ENCODE data around the gene ARPC4.

The ARPC4 gene

GRCh38 chr3:9781978-9782603 is 10.8 kb upstream of the ARPC4 start:
- no peaks in the 10 kb centered on the region for H3K27me3 ChIP-seq (ENCODE audit: control insufficient read depth, insufficient read depth, low read length)
- H3K9me3 ChIP-seq (ENCODE audit: control insufficient read depth, insufficient read depth, low read depth, low read length): no peaks in the 10 kb centered on the region
- H3K4me3 ChIP-seq (ENCODE audit: low read depth, low read length): no peak overlapping the region
- no peak overlapping the region for H3K9ac ChIP-seq (ENCODE audit: low read length)
- no peak overlapping the region for H3K27ac ChIP-seq (ENCODE audit: low read depth, low read length)
- no peaks in the 10 kb centered on the region for H3K4me1 ChIP-seq (ENCODE audit: control insufficient read depth, insufficient read depth, low read length)
- H3K36me3 ChIP-seq (ENCODE audit: control insufficient read depth, insufficient read depth, low read length): peaks cover 60% of the 10 kb centered on the region

GRCh38 chr3:9782770-9783169 is 10.1 kb upstream of the ARPC4 start:
- no peaks in the 10 kb centered on the region for H3K4me1 ChIP-seq (ENCODE audit: control insufficient read depth, insufficient read depth, low read length)
- H3K9ac ChIP-seq (ENCODE audit: low read length): no peak overlapping the region
- H3K27me3 ChIP-seq (ENCODE audit: control insufficient read depth, insufficient read depth, low read length): no peaks in the 10 kb centered on the region
- no peaks in the 10 kb centered on the region for H3K9me3 ChIP-seq (ENCODE audit: control insufficient read depth, insufficient read depth, low read depth, low read length)
- H3K4me3 ChIP-seq (ENCODE audit: low read depth, low read length): no peak overlapping the region
- H3K27ac ChIP-seq (ENCODE audit: low read depth, low read length): no peak overlapping the region
- H3K36me3 ChIP-seq (ENCODE audit: control insufficient read depth, insufficient read depth, low read length): peaks cover 66% of the 10 kb centered on the region

GRCh38 chr3:9783954-9784353 is 8.9 kb upstream of the ARPC4 start:
- Histone ChIP-seq H3K27ac (ENCODE audit: low read depth, low read length) (no peak overlapping the region), H3K9ac (ENCODE audit: low read length) (no peak overlapping the region), H3K9me3 (ENCODE audit: control insufficient read depth, insufficient read depth, low read depth, low read length) (no peaks in the 10 kb centered on the region), H3K27me3 (ENCODE audit: control insufficient read depth, insufficient read depth, low read length) (no peaks in the 10 kb centered on the region), H3K36me3 (ENCODE audit: control insufficient read depth, insufficient read depth, low read length) (peaks cover 68% of the 10 kb centered on the region), H3K4me3 (ENCODE audit: low read depth, low read length) (no peak overlapping the region), H3K4me1 (ENCODE audit: control insufficient read depth, insufficient read depth, low read length) (no peaks in the 10 kb centered on the region)

GRCh38 chr3:9784965-9785364 is 7.9 kb upstream of the ARPC4 start:
- H3K36me3 ChIP-seq (ENCODE audit: control insufficient read depth, insufficient read depth, low read length): peaks cover 77% of the 10 kb centered on the region

GRCh38 chr3:9785602-9786001 is 7.3 kb upstream of the ARPC4 start:
- H3K27ac ChIP-seq (ENCODE audit: low read depth, low read length): no peak overlapping the region
- no peaks in the 10 kb centered on the region for H3K4me1 ChIP-seq (ENCODE audit: control insufficient read depth, insufficient read depth, low read length)
- peaks cover 77% of the 10 kb centered on the region for H3K36me3 ChIP-seq (ENCODE audit: control insufficient read depth, insufficient read depth, low read length)
- H3K4me3 ChIP-seq (ENCODE audit: low read depth, low read length): no peak overlapping the region
- H3K27me3 ChIP-seq (ENCODE audit: control insufficient read depth, insufficient read depth, low read length): no peaks in the 10 kb centered on the region
- no peaks in the 10 kb centered on the region for H3K9me3 ChIP-seq (ENCODE audit: control insufficient read depth, insufficient read depth, low read depth, low read length)
- H3K9ac ChIP-seq (ENCODE audit: low read length): no peak overlapping the region

More at GRCh38 chr3:9784965-9785364, 7.9 kb upstream of the ARPC4 start:
- no peak overlapping the region for H3K9ac ChIP-seq (ENCODE audit: low read length)
- no peaks in the 10 kb centered on the region for H3K4me1 ChIP-seq (ENCODE audit: control insufficient read depth, insufficient read depth, low read length)
- no peak overlapping the region for H3K27ac ChIP-seq (ENCODE audit: low read depth, low read length)
- H3K9me3 ChIP-seq (ENCODE audit: control insufficient read depth, insufficient read depth, low read depth, low read length): no peaks in the 10 kb centered on the region
- H3K27me3 ChIP-seq (ENCODE audit: control insufficient read depth, insufficient read depth, low read length): no peaks in the 10 kb centered on the region
- H3K4me3 ChIP-seq (ENCODE audit: low read depth, low read length): no peak overlapping the region

- Histone ChIP-seq H3K4me3 (ENCODE audit: low read depth, low read length) (no peak overlapping the region), H3K9me3 (ENCODE audit: control insufficient read depth, insufficient read depth, low read depth, low read length) (no peaks in the 10 kb centered on the region), H3K36me3 (ENCODE audit: control insufficient read depth, insufficient read depth, low read length) (peaks cover 75% of the 10 kb centered on the region), H3K9ac (ENCODE audit: low read length) (no peak overlapping the region), H3K27me3 (ENCODE audit: control insufficient read depth, insufficient read depth, low read length) (no peaks in the 10 kb centered on the region), H3K4me1 (ENCODE audit: control insufficient read depth, insufficient read depth, low read length) (no peaks in the 10 kb centered on the region), H3K27ac (ENCODE audit: low read depth, low read length) (no peak overlapping the region)
Measured at GRCh38 chr3:9786209-9786739, 6.6 kb upstream of the ARPC4 start.

GRCh38 chr3:9786825-9787669 is 5.8 kb upstream of the ARPC4 start:
- Histone ChIP-seq H3K27ac (ENCODE audit: low read depth, low read length) (no peak overlapping the region), H3K36me3 (ENCODE audit: control insufficient read depth, insufficient read depth, low read length) (peaks cover 67% of the 10 kb centered on the region), H3K9me3 (ENCODE audit: control insufficient read depth, insufficient read depth, low read depth, low read length) (no peaks in the 10 kb centered on the region), H3K4me1 (ENCODE audit: control insufficient read depth, insufficient read depth, low read length) (0 out of 2 replicates have a peak, but pooled peaks cover 3% of the 10 kb centered on the region), H3K9ac (ENCODE audit: low read length) (no peak overlapping the region), H3K4me3 (ENCODE audit: low read depth, low read length) (no peak overlapping the region), H3K27me3 (ENCODE audit: control insufficient read depth, insufficient read depth, low read length) (no peaks in the 10 kb centered on the region)

- H3K4me3 ChIP-seq (ENCODE audit: low read depth, low read length): no peak overlapping the region
- peaks cover 61% of the 10 kb centered on the region for H3K36me3 ChIP-seq (ENCODE audit: control insufficient read depth, insufficient read depth, low read length)
- H3K4me1 ChIP-seq (ENCODE audit: control insufficient read depth, insufficient read depth, low read length): 0 out of 2 replicates have a peak, but pooled peaks cover 3% of the 10 kb centered on the region
- no peaks in the 10 kb centered on the region for H3K9me3 ChIP-seq (ENCODE audit: control insufficient read depth, insufficient read depth, low read depth, low read length)
- H3K27me3 ChIP-seq (ENCODE audit: control insufficient read depth, insufficient read depth, low read length): no peaks in the 10 kb centered on the region
- no peak overlapping the region for H3K27ac ChIP-seq (ENCODE audit: low read depth, low read length)
- no peak overlapping the region for H3K9ac ChIP-seq (ENCODE audit: low read length)
Measured at GRCh38 chr3:9787714-9788113, 5.2 kb upstream of the ARPC4 start.

- H3K27ac ChIP-seq (ENCODE audit: low read depth, low read length): no peak overlapping the region
- H3K9ac ChIP-seq (ENCODE audit: low read length): no peak overlapping the region
- H3K36me3 ChIP-seq (ENCODE audit: control insufficient read depth, insufficient read depth, low read length): peaks cover 47% of the 10 kb centered on the region
Measured at GRCh38 chr3:9791127-9791526, 1.8 kb upstream of the ARPC4 start.

GRCh38 chr3:9791790-9792404 is 985 bp upstream of the ARPC4 start:
- H3K36me3 ChIP-seq (ENCODE audit: control insufficient read depth, insufficient read depth, low read length): peaks cover 41% of the 10 kb centered on the region

More at GRCh38 chr3:9791127-9791526, 1.8 kb upstream of the ARPC4 start:
- Histone ChIP-seq H3K4me3 (ENCODE audit: low read depth, low read length) (no peak overlapping the region), H3K4me1 (ENCODE audit: control insufficient read depth, insufficient read depth, low read length) (peaks cover 8% of the 10 kb centered on the region; the same call in 1 of the 2 replicates), H3K9me3 (ENCODE audit: control insufficient read depth, insufficient read depth, low read depth, low read length) (no peaks in the 10 kb centered on the region), H3K27me3 (ENCODE audit: control insufficient read depth, insufficient read depth, low read length) (no peaks in the 10 kb centered on the region)

More at GRCh38 chr3:9791790-9792404, 985 bp upstream of the ARPC4 start:
- Histone ChIP-seq H3K4me3 (ENCODE audit: low read depth, low read length) (peak overlapping the region; percentile 99), H3K27me3 (ENCODE audit: control insufficient read depth, insufficient read depth, low read length) (no peaks in the 10 kb centered on the region), H3K9ac (ENCODE audit: low read length) (peak overlapping the region; percentile 100), H3K9me3 (ENCODE audit: control insufficient read depth, insufficient read depth, low read depth, low read length) (no peaks in the 10 kb centered on the region), H3K4me1 (ENCODE audit: control insufficient read depth, insufficient read depth, low read length) (peaks cover 8% of the 10 kb centered on the region; the same call in 1 of the 2 replicates), H3K27ac (ENCODE audit: low read depth, low read length) (peak overlapping the region; percentile 100)
